GM06990 (cell line): ENCODE data around the gene WNK2.

Experiments
- DNase-seq: peaks from one replicate; pipeline ENCODE4 v3.0.0-alpha.2; 2011; ENCODE audit not compliant: insufficient read length; ENCODE audit errors: extremely low read depth
- H3K27me3 ChIP-seq: replicated peaks from 2 replicates; pipeline ENCODE4 v1.6.0; 2011; ENCODE audit warnings: low read length; ENCODE audit not compliant: control insufficient read depth, insufficient read depth
- H3K36me3 ChIP-seq: 2 replicates; pipeline ENCODE4 v1.5.1; 2011; ENCODE audit warnings: low read length; ENCODE audit not compliant: control insufficient read depth, insufficient read depth
- H3K4me3 ChIP-seq: replicated peaks from 2 replicates; pipeline ENCODE4 v1.5.1; 2011; ENCODE audit warnings: low read depth, mild to moderate bottlenecking, control low read depth, low read length
- TF ChIP-seq, protein P1 (sequence below): IDR thresholded peaks from 2 replicates; pipeline ENCODE4 v1.5.1; 2011; ENCODE audit warnings: low read length, control low read depth, mild to moderate bottlenecking, inconsistent platforms; ENCODE audit not compliant: insufficient read depth, poor library complexity, severe bottlenecking

Gene WNK2

DNA sequence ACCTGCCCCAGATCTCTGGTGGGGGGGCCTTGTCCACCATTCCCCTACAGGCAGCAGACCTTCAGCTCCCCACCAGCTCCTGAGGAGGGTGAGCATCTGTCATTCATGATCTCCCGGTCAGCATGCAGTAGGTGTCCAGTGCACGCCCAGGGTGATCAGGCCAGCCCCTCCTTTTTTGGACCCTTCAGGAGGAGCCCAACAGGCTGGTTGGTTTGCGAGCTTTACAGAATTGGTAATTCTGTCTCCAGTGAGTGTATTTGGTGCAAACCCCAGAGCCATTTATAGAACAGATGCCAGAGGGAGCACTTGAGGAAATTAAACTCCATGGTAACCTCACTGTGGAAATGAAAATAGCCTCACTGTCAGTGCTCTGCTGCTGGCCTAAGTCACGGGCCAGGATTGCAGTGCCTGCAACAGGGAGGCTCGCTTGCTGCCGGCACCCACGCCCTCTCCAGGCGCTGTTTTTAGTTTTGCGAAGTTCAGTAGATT is 23.4 kb downstream of the WNK2 start:
- Histone ChIP-seq H3K4me3 (no peak overlapping the region), H3K36me3 (no peaks in the 10 kb centered on the region), H3K27me3 (no peaks in the 10 kb centered on the region; the same call in 1 of the 2 replicates)
- TF ChIP-seq, protein P1, sequence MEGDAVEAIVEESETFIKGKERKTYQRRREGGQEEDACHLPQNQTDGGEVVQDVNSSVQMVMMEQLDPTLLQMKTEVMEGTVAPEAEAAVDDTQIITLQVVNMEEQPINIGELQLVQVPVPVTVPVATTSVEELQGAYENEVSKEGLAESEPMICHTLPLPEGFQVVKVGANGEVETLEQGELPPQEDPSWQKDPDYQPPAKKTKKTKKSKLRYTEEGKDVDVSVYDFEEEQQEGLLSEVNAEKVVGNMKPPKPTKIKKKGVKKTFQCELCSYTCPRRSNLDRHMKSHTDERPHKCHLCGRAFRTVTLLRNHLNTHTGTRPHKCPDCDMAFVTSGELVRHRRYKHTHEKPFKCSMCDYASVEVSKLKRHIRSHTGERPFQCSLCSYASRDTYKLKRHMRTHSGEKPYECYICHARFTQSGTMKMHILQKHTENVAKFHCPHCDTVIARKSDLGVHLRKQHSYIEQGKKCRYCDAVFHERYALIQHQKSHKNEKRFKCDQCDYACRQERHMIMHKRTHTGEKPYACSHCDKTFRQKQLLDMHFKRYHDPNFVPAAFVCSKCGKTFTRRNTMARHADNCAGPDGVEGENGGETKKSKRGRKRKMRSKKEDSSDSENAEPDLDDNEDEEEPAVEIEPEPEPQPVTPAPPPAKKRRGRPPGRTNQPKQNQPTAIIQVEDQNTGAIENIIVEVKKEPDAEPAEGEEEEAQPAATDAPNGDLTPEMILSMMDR, result no peak
- no peak for DNase-seq

DNA sequence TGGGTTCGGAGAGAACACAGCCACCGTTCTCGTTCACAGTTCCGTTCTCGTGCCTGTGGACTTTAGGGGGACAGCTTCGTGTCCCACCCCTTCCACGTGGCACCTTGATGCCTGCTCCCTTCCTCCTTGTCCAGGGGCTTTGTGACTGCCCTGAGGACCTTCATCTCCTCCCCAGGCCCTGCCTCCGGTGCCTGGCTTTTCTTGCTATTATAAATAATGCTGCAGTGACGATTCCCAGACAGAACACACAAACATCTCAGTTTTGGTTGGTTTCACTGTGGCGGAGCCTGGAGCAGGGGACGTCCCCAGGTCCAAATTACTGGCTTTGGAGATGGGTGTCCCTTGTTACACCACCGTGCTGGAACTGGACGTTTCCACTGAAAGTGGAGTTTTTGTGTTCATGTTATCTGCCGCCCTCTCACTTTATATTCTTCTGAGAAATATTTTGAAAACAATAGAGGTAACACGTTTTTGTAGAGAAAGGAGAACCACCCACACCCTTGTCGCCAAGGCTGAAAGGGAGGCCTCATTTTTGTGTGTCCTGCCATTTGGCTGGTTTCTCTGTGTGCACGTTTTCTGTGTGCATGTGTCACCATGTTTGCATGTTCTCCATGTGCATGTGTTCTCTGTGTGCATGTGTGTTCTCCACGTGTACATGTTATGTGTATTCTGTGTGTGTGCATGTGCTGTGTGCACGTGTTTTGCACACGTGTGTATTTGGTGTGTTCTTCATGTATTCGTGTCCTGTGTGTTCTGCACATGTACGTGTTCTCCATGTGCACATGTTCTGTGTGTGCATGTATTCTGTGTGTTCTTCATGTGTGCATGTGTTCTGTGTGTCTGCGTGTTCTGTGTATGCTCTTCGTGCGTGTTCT is 24.2 kb downstream of the WNK2 start:
- Histone ChIP-seq H3K27me3 (no peaks in the 10 kb centered on the region; the same call in none of the 2 replicates), H3K4me3 (no peak overlapping the region), H3K36me3 (no peaks in the 10 kb centered on the region)
- no peak for DNase-seq
- TF ChIP-seq, protein P1, result no peak

DNA sequence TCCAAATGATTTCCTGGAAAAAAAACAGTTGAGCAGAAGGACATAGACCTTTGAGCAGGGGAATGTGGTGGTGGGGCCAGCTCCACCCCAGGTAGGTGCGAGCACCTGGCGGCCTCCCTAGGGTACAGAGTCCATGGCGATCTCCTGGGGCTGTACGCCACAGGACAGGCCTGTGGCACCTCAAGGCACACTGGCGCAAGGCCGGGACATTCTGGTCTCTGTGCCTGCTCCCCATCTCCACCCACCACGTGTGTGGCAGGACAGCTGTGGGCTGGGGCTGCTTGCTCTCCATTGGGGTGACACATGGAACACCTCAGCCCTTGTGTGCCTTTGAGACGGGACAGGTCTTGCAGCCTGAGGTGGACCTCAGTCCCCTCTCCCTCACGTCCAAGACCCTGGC is 25.2 kb downstream of the WNK2 start:
- DNase-seq, result no peak
- TF ChIP-seq, protein P1, result no peak
- H3K36me3 ChIP-seq, result no peaks in the 10 kb centered on the region
- H3K27me3 ChIP-seq, result no peaks in the 10 kb centered on the region; the same call in none of the 2 replicates
- H3K4me3 ChIP-seq, result no peak overlapping the region

DNA sequence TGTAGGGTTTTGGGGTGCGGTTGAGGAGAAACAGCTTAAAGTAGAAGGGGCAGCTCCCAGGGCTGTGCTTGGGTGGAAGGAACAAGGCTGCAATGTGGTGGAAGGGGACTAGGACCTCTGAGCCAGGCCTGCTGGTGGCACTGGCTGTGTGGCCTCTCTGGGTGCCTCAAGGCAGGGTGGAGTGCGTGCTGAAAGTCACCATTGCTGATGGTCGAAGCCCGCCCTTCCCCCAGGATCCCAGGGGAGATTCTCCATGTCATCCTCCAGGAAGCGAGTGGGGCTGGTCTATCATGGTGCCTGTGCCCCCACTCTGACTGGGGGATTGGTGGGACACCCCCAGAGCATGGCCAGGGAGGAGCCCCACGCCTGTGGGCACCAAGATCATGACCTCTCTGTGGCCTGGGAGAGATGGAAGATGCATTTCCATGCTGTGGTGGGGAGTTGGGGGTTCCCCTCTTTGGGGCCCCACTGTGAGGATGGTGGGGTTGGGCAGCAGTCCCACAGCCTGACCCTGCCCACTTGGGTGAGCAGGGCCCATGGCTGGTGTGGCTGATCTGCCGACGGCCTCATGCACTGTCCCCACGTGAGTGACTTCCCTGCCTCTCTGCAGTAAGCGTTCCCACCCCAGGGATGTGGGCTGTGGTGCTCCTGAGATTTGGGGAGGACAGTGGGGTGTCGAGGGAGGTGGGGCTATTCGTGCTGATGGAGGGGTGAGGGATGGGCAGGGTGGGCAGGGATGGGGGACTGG is 25.8 kb downstream of the WNK2 start:
- TF ChIP-seq, protein P1, result no peak

DNA sequence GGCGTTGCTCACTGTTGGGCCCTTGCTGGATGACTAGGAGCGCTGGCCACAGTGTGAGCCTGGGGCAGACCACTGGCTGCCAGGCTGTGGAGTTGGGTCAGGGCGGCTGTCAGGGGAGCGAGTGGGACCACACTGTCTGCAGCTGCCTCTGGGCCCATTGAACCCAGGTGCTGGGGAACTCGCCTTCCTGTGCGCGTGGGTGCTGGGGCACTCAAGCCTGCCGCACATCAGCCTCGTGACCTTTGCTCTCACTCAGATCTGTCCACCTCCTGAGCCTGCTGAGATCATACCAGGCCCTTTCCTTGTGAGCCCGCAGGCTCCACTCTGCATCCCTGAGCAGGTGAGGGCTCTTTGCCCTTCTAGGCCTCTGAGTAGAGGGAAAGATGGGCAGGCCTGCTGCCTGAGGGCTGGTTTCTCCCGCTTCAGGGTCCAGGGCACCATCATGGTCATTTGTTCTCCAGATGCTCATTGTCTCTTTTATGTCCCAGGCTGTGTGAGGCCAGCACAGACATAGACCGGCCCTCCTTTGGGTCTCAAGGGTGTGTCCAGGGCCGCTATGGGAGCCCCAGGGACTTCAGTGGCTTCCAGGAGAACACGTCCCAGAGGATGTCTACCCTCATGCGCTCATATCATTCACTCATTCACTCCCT is 26.5 kb downstream of the WNK2 start:
- no peaks in the 10 kb centered on the region; the same call in none of the 2 replicates for H3K27me3 ChIP-seq
- H3K4me3 ChIP-seq, result no peak overlapping the region
- no peaks in the 10 kb centered on the region for H3K36me3 ChIP-seq
- no peak for DNase-seq
- TF ChIP-seq, protein P1, result no peak

More for the DNA sequence above, 25.8 kb downstream of the WNK2 start:
- Histone ChIP-seq H3K36me3 (no peaks in the 10 kb centered on the region), H3K4me3 (no peak overlapping the region), H3K27me3 (no peaks in the 10 kb centered on the region; the same call in none of the 2 replicates)
- no peak for DNase-seq
